Measurements from ENCODE around the gene SOHLH1.
"Not testable (repeated sequence)": the region's sequence is repeated elsewhere in the genome, so short reads cannot be mapped to it uniquely, and the experiment has no call there.

GRCh38 chr9:135672786-135673185 is 26.5 kb downstream of the SOHLH1 start:
- TF ChIP-seq, protein P1, sequence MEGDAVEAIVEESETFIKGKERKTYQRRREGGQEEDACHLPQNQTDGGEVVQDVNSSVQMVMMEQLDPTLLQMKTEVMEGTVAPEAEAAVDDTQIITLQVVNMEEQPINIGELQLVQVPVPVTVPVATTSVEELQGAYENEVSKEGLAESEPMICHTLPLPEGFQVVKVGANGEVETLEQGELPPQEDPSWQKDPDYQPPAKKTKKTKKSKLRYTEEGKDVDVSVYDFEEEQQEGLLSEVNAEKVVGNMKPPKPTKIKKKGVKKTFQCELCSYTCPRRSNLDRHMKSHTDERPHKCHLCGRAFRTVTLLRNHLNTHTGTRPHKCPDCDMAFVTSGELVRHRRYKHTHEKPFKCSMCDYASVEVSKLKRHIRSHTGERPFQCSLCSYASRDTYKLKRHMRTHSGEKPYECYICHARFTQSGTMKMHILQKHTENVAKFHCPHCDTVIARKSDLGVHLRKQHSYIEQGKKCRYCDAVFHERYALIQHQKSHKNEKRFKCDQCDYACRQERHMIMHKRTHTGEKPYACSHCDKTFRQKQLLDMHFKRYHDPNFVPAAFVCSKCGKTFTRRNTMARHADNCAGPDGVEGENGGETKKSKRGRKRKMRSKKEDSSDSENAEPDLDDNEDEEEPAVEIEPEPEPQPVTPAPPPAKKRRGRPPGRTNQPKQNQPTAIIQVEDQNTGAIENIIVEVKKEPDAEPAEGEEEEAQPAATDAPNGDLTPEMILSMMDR (conservative IDR thresholded peaks at IDR 0.05; ENCODE audit: low read depth, low read length), result not testable (repeated sequence)
- not testable (repeated sequence) for TF ChIP-seq EZH2phosphoT487 (IDR thresholded peaks at IDR 0.05; ENCODE audit: borderline replicate concordance, low read length); EZH2 (IDR thresholded peaks at IDR 0.05; ENCODE audit: low read length, unreplicated experiment)
